ENCODE data around the gene GLS.
A peak's percentile ranks its signal among the peaks of the same experiment; 100 is the strongest.
"Not testable (repeated sequence)": the region's sequence is repeated elsewhere in the genome, so short reads cannot be mapped to it uniquely, and the experiment has no call there.

GLS gene

GRCh38 chr2:190938771-190939335 lies 58.2 kb downstream of the GLS start:
- no peak for DNase-seq

GRCh38 chr2:190940454-190940853 lies 59.8 kb downstream of the GLS start:
- no peak for DNase-seq

- no peak for DNase-seq
Observed at GRCh38 chr2:190941571-190941970, 61.0 kb downstream of the GLS start.

- DNase-seq, result no peak
Observed at GRCh38 chr2:190942697-190943096, 62.1 kb downstream of the GLS start.

GRCh38 chr2:190943706-190944105 lies 63.1 kb downstream of the GLS start:
- no peak for DNase-seq

GRCh38 chr2:190947141-190947540 lies 66.5 kb downstream of the GLS start:
- DNase-seq, result no peak

GRCh38 chr2:190947711-190948251 lies 67.2 kb downstream of the GLS start:
- DNase-seq, result peak; percentile 71

GRCh38 chr2:190948671-190949070 lies 68.0 kb downstream of the GLS start:
- DNase-seq, result peak; percentile 81

GRCh38 chr2:190950566-190950991 lies 70.0 kb downstream of the GLS start:
- DNase-seq, result no peak

- no peak for DNase-seq
Observed at GRCh38 chr2:190953257-190953656, 72.6 kb downstream of the GLS start.

GRCh38 chr2:190959911-190960788 lies 79.5 kb downstream of the GLS start:
- DNase-seq, result no peak

- DNase-seq, result not testable (repeated sequence)
Observed at GRCh38 chr2:190961117-190961516, 80.5 kb downstream of the GLS start.

GRCh38 chr2:190961918-190962487 lies 81.4 kb downstream of the GLS start:
- no peak for DNase-seq

- no peak for DNase-seq
Observed at GRCh38 chr2:190963088-190963487, 82.5 kb downstream of the GLS start.

GRCh38 chr2:190964170-190964795 lies 83.7 kb downstream of the GLS start:
- DNase-seq, result no peak

- DNase-seq, result no peak
Observed at GRCh38 chr2:190965580-190966222, 85.1 kb downstream of the GLS start.

- no peak for DNase-seq
Observed at GRCh38 chr2:190968522-190968921, 87.9 kb downstream of the GLS start.

- no peak for DNase-seq
Observed at GRCh38 chr2:190970160-190970559, 89.5 kb downstream of the GLS start.

- no peak for DNase-seq
Observed at GRCh38 chr2:190970873-190971506, 90.4 kb downstream of the GLS start.

GRCh38 chr2:190972213-190972612 lies 91.6 kb downstream of the GLS start:
- DNase-seq, result no peak

GRCh38 chr2:190972846-190973245 lies 92.2 kb downstream of the GLS start:
- no peak for DNase-seq

- no peak for DNase-seq
Observed at GRCh38 chr2:190973262-190973661, 92.6 kb downstream of the GLS start.

All from kidney glomerular epithelial cell (primary cell).